Amniotic stem cell (primary cell): Measurements from ENCODE around the gene THAP4.
A peak's percentile ranks its signal among the peaks of the same experiment; 100 is the strongest.
"Not testable (repeated sequence)": the region's sequence is repeated elsewhere in the genome, so short reads cannot be mapped to it uniquely, and the experiment has no call there.

Experiments used
- DNase-seq: peaks from one replicate; lab custom pipeline; 2025; lab: John Stamatoyannopoulos, UW

Gene THAP4

GRCh38 chr2:241612156-241613016 lies 24.6 kb downstream of the THAP4 start:
- DNase-seq, result no peak

- no peak for DNase-seq
Observed at GRCh38 chr2:241611062-241611461, 25.9 kb downstream of the THAP4 start.

GRCh38 chr2:241609859-241610793 lies 26.8 kb downstream of the THAP4 start:
- DNase-seq, result peak; percentile 38

GRCh38 chr2:241608881-241609280 lies 28.1 kb downstream of the THAP4 start:
- DNase-seq, result no peak

- DNase-seq, result no peak
Observed at GRCh38 chr2:241607162-241607885, 29.6 kb downstream of the THAP4 start.

GRCh38 chr2:241606186-241606585 lies 30.8 kb downstream of the THAP4 start:
- DNase-seq, result no peak

- no peak for DNase-seq
Observed at GRCh38 chr2:241603686-241604085, 33.3 kb downstream of the THAP4 start.

GRCh38 chr2:241602720-241603119 lies 34.2 kb downstream of the THAP4 start:
- no peak for DNase-seq

GRCh38 chr2:241601841-241602240 lies 35.1 kb downstream of the THAP4 start:
- DNase-seq, result no peak

- DNase-seq, result no peak
Observed at GRCh38 chr2:241599615-241600014, 37.3 kb downstream of the THAP4 start.

- no peak for DNase-seq
Observed at GRCh38 chr2:241598487-241598886, 38.5 kb downstream of the THAP4 start.

GRCh38 chr2:241598061-241598460 lies 38.9 kb downstream of the THAP4 start:
- DNase-seq, result no peak

- DNase-seq, result no peak
Observed at GRCh38 chr2:241597561-241597960, 39.4 kb downstream of the THAP4 start.

- DNase-seq, result no peak
Observed at GRCh38 chr2:241595600-241596140, 41.3 kb downstream of the THAP4 start.

- DNase-seq, result no peak
Observed at GRCh38 chr2:241593271-241593670, 43.7 kb downstream of the THAP4 start.

- no peak for DNase-seq
Observed at GRCh38 chr2:241592126-241592845, 44.7 kb downstream of the THAP4 start.

GRCh38 chr2:241590496-241591455 lies 46.2 kb downstream of the THAP4 start:
- DNase-seq, result not testable (repeated sequence)

- DNase-seq, result not testable (repeated sequence)
Observed at GRCh38 chr2:241589863-241590262, 47.1 kb downstream of the THAP4 start.

- no peak for DNase-seq
Observed at GRCh38 chr2:241586564-241587264, 50.2 kb downstream of the THAP4 start.
